Kidney epithelial cell (primary cell): Measurements from ENCODE around the gene SMAD3. TPM values are rescaled to one million over a fixed set of nuclear protein-coding genes. Genes with fewer than 3 reads are reported as not detected.
"Not testable (repeated sequence)": the region's sequence is repeated elsewhere in the genome, so short reads cannot be mapped to it uniquely, and the experiment has no call there.

ENCODE experiments used
- DNase-seq: peaks from one replicate; pipeline ENCODE4 v3.0.0-alpha.2; 2010; ENCODE audit warnings: low read depth
- H3K27me3 ChIP-seq: 2 replicates; pipeline ENCODE4 v1.6.0; 2011; ENCODE audit warnings: low read length; ENCODE audit not compliant: control insufficient read depth, insufficient read depth
- H3K36me3 ChIP-seq: 2 replicates; pipeline ENCODE4 v1.5.1; 2011; ENCODE audit warnings: low read length; ENCODE audit not compliant: control insufficient read depth, insufficient read depth
- H3K4me3 ChIP-seq: 2 replicates; pipeline ENCODE4 v1.5.1; 2011; ENCODE audit warnings: low read depth, mild to moderate bottlenecking, control low read depth, low read length
- CTCF ChIP-seq: IDR thresholded peaks from 2 replicates; pipeline ENCODE4 v1.5.1; 2011; ENCODE audit warnings: mild to moderate bottlenecking, moderate library complexity, low read length, control low read depth, inconsistent platforms; ENCODE audit not compliant: insufficient read depth, poor library complexity, severe bottlenecking
- total RNA-seq: library from RNA; depleted of rRNA; stranded (reverse); fragments of >200 nt; gene quantifications from 2 replicates; pipeline ENCODE4 v1.2.3, GENCODE V29; 2015

Gene SMAD3
- total RNA-seq, 1 donor from 2014 or later, result 34.8 TPM

DNA sequence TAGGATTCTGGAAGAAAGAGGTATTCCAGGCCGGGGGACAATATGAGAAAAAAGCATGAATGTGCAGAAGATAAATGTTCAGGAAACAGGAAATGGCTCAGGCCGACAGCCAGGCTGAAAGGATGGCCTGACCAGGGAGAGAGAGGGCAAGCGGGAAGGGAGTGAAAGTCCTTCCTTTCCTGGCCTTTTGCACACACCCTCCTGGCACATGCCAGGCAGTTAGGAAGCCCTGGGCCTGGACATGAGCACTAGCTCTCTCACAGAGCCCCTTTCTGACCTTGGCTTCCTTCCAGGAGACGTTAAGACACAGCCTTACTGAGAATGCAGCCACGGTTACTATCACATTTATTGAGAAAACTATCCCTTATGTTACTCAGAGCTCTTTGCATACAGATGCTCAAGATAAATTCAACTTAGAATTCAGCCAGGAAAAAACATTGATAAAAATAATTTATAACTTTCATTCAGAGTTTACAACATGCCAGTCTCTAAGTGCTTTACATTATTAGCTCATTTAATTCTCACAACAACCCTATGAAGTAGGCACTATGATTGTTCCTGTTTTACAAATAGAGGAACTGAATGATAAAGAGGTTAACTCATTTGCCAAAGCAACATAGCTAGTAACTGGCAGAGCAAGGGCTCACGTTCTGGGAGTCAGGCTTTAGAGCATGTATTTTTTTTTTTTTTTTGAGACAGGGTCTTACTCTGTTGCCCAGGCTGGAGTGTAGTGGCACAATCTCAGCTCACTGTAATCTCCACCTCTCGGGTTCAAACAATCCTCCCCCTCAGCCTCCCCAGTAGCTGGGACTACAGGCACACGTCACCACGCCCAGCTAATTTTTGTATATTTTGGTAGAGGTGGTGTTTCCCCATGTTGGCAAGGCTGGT lies 39.4 kb upstream of the SMAD3 start:
- no peak for TF ChIP-seq CTCF

GRCh38 chr15:67026610-67026967 lies 38.8 kb upstream of the SMAD3 start:
- no peak for DNase-seq
- Histone ChIP-seq H3K4me3 (no peak overlapping the region), H3K36me3 (no peaks in the 10 kb centered on the region), H3K27me3 (no peaks in the 10 kb centered on the region)
- TF ChIP-seq CTCF, result no peak

More for the DNA sequence above, 39.4 kb upstream of the SMAD3 start:
- no peaks in the 10 kb centered on the region for H3K27me3 ChIP-seq
- no peak for DNase-seq
- H3K36me3 ChIP-seq, result no peaks in the 10 kb centered on the region
- H3K4me3 ChIP-seq, result no peak overlapping the region

DNA sequence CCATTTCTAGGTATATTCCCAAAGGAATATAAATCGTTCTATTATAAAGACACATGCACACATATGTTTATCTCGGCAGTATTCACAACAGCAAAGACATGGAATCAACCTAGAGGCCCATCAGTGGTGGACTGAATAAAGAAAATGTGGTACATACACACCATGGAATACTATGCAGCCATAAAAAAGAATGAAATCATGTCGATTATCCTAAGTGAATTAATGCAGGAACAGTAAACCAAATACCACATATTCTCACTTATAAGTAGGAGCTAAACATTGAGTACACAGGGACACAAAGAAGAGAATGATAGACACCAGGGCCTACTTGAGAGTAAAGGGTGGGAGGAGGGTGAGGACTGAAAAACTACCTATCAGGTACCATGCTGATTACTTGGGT lies 37.0 kb upstream of the SMAD3 start:
- not testable (repeated sequence) for H3K36me3 ChIP-seq, DNase-seq, H3K4me3 ChIP-seq, H3K27me3 ChIP-seq

GRCh38 chr15:67030036-67030762 lies 35.2 kb upstream of the SMAD3 start:
- Histone ChIP-seq H3K27me3 (peaks cover 12% of the 10 kb centered on the region), H3K36me3 (no peaks in the 10 kb centered on the region), H3K4me3 (no peak overlapping the region)
- no peak for TF ChIP-seq CTCF
- no peak for DNase-seq

- Histone ChIP-seq H3K27me3 (peaks cover 12% of the 10 kb centered on the region), H3K4me3 (no peak overlapping the region), H3K36me3 (no peaks in the 10 kb centered on the region)
- no peak for TF ChIP-seq CTCF
- DNase-seq, result no peak
Measured at GRCh38 chr15:67031331-67031730, 34.1 kb upstream of the SMAD3 start.

DNA sequence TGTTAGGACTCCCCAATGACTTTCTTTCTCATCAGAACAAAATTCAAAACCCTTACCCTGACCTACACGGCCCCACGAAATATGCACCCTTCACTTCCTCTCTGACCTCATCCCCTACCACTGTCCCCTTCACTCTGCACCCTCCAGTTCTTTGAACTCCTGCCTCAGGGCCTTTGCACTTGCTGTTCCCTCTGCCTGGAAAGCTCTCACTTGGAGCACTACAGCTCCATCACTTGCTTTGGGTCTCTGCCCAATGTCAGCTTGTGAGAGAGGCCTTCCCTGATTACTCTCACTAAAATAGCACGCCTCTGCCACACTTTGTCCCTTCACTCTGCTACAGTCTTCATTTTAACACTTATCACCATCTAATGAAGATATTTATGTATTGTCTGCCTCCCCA lies 32.8 kb upstream of the SMAD3 start:
- no peak for DNase-seq

More for the DNA sequence above, 32.8 kb upstream of the SMAD3 start:
- no peak overlapping the region for H3K4me3 ChIP-seq
- no peak for TF ChIP-seq CTCF
- H3K27me3 ChIP-seq, result peaks cover 12% of the 10 kb centered on the region
- H3K36me3 ChIP-seq, result no peaks in the 10 kb centered on the region
